Measurements from ENCODE around the gene PLRG1.
A peak's percentile ranks its signal among the peaks of the same experiment; 100 is the strongest.

PLRG1 gene

DNA sequence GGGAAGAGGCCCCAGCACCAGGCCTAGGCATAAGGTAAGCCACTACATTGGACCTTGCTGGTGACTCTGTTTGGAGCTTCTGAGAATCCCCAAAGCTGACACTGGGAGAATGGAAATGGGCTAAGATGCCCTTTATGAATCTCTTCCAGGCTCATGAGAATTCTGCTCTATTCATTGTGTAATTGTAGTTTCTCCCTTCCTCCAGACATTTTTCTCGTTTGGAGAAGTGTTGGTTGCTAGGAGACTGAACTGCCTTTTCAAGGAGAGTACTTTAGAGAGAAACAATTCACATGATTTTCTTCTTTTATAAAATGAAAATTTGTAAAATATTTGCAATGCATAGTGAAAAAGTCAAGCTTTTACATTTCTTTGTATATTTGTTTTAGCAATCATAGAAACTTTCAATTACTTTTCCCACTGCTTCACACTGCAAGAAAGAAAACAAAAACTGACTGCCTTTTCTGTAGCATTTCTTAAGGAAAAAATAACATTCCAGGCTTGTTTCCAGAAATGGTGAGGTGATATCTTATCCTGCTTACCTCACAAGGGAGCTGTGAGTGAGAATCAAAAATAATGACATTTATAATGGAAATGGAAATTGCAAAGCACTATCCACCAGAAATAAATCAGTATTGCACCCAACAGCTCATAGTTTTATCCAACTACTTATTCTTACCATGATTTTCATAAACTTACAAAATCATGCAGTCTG is 33.7 kb downstream of the PLRG1 start:
- DNase-seq = no peak

DNA sequence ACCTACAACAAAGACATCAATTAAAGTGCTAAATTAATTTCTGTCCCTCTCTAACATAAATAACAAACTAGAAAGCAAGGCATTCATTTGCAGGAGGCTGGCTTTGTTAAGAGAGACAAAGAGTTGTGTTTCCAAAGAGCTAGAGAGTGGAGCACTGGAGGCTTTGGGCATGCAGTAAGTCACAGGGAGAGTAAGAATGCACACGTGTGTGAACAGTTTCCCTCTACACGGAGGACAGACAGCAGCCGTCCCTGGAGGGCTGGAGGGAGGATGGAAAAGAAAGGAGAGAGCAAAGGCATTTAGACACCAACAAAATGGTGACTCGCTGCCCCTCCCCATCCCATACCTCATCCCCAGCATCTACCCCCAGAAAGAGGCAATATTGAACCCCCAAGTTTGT is 38.2 kb downstream of the PLRG1 start:
- DNase-seq = no peak

DNA sequence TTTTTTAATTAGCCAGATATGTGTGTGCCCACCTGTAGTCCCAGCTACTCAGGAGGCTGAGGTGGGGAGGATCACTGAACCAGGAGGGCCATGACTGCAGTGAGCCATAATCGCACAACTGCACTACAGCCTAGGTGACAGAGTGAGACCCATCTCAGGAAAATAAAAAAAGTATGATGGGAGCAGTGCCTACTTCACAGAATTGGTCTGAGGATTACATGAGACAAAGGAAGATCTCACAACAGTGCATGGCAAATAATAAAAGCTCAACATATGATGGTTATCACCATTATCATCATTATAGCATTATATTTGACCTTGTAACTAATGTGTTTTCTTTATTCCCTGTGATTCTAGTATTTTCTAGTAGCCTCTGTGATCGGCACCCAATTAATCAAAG is 38.7 kb downstream of the PLRG1 start:
- DNase-seq = no peak

DNA sequence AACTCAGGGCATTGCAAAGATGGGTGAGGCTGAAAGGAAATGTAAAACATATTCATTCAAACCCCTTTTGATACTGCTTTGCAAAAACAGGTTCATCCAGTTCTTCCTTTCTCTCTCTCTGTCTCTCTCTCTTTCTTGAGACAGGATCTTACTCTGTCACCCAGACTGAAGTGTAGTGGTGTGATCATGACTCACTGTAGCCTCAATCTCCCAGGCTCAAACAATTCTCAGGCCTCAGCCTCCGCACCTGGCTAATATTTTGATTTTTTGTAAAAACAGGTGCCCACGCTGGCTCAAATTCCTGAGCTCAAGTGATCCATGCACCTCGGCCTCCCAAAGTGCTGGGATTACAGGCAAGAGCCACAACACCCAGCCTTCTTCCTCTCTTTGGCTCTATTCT is 43.0 kb downstream of the PLRG1 start:
- DNase-seq = no peak

DNA sequence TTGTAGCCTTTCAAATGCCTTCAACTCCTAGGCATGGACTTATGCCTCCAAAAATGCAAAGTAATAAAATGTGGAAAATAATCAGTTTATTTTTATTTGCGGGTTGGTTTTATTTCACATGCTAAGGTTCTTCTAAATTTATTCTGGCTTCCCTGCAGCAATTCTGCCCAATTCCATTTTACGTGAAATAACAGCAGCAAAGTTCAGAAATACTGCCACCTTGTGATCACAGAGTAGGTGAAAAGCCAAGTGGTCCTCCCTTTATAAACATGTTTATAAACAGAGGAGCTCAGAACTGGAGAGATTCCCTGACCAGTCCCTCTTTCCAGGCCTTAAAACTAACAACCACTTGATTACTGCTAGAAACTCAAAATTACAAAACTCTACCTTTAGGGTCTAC is 43.9 kb downstream of the PLRG1 start:
- DNase-seq = no peak

DNA sequence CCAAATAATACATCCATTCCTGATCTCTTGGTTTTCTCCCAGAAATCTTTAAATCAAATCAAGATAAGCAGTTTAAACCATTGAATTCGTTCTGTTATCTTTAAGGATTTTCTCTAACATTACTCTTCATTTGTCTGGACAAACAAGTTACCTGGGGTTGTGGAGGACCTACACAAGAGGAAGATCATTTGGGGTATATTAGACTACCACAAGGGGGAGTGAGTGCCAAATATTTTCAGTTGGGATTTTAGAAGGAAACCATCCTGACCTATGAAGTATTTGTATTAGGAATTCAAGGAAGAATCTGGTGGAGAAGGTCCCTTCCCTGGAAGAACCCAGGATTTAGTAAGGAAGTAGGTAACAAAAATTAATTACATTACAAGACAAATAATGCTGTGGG is 46.6 kb downstream of the PLRG1 start:
- DNase-seq = no peak

DNA sequence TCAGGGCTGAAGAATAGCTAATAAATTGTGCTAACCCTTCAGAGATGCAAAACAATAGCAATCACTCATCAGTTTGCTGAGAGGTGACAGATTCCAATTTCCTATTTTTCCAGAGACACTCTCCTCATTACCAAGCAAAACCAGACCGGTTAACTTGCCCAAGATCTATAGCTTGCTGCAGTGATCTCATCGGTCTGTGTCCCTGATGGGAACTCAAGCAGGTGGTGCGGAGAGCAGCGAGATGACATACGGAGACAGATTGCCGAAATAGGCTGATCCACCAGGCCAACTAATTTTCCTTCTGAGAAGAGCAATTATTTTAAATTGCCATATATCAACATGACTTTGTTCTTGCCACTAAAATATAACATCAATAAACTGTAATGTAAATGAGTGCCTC is 48.1 kb downstream of the PLRG1 start:
- no peak for DNase-seq

DNA sequence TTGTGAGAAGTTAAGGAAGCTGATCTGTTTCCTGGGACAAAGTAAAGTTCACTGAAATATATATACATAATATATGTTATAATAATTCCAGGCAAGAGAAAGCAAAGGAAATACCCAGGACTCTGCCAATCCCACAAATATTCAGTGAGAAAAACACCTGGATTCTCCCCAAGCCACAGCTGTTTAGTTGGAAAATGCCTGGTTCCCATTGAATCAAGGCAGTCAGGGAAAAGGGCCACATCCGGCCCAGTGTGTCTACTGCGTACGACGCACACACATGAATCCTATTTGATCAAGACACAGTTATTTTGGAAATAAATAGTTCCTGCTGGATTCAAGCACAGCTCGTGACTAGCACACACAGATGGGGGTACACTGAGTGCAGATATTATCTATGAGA is 52.3 kb downstream of the PLRG1 start:
- DNase-seq = no peak

DNA sequence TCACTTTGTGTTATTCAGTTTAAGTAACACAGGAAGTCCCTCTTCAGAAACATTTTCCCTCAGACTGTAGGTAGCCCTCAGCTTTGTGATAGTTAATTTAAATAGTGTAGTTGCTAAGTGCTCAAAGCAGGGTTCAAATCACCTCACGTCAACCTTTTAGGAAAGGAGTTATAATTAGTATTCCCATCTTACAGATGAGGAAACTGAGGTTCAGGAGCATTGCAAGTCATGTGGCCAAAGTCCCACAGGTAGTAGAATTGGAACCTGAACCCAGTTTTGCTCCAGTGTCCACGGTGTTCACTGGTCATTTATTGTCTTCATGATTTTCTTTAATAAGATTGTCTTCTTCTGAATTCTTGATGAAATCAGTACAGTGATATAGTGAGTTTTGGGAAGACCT is 54.3 kb downstream of the PLRG1 start:
- DNase-seq = no peak

DNA sequence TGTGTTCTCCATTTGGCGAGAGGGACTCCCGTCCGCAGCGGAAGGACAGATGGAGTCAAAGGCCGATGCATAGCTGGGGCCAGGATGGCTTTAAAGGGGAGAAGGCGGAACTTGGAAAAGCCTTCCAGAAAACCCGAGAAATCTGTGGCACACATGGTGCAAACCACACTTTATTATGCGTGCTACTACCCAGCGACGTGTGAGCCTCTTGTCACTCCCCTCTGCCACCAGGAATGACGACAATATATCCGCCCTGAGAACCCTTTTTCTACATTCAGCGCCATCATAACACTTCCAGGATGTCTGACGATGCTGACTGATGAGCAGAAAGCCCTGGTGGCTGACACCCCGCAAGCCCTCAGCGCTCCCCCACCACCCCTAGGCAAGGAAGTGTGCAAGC is 57.9 kb downstream of the PLRG1 start:
- DNase-seq = no peak

DNA sequence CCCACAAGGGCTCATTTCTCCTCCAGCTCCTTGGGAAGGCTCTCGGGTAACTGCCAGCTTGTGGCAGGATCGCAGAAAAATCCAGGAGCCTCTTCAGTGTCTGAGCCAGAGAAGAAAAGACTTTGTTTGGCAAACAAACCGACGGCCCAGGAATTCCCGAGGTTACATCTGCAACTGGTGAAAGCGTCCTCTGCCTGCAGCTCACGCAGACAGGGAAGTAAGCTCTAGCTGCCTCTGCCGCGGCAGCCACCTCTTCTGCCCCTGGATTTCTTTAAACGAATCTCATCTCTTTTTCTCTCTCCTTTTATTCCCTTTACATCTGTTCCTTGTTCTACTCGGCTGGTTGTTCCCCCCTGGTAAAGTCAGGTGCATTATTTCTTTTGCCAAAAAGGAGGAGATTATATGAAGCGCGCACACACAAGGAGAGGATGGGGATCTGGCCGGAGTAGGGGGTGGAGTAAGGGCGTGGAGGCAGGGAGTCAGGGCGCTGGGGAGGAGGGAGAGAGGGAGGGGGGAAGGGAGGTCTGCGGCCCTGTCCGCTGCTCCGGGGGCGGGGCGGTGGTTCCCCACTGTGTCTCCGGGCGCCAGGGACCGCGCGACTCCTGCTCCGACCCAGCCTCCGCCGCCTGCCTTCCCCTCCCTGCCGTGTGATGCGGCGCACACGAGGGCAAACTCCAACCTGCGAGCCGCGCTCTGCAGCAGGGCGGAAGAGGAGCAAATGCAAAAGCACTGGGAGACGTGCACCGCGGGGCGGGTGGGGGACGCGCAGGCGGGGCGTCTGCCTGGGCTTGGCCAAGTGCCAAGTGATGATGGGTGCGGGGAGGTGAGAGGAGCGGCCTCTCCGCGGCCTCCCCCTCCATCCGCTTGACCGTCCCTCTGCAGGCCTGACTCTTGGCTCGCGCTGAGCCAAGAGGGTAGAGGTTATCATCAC is 58.6 kb downstream of the PLRG1 start, which contains the start of gene DCHS2:
DCHS2 (minus strand) TSS at position 459 of the 931 bp plus-strand sequence; CDS start at position 15, 444 bp downstream.
- DNase-seq = peak; percentile 18 to 23

DNA sequence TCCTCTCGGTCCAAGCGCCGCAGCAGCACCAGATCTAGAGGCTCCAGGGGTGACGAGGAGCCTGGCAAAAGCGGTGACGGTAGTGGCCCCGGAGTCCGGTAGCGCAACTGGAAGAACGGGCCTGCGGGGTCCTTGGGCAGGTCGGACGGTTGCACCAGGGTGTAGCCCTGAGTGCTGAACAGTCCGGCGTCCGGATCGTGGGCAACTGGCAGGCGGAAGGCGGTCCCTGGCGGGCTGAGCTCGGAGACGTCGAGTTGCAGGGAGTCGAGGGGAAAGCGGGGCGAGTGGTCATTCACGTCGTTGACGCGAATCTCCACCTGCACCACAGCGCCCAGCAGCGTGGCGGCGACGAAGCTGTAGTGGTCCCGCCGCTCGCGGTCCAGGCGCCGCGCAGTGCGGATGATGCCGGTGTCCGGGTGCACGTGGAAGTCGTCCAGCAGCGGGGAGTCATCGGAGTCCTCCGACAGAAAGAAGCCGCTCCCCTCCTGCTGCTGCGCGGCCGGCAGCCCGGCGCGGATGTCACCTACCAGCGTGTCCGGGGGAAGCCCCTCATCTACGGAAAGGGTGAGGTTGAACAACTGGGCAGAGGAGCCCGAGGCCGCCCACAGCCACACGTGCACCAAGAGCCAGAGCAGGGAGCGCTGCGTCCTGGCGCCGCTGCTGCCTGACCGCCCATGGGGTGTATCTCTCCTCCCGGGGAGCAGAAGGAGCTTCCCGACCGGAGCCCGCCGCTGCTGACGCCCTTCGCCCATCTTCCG is 59.4 kb downstream of the PLRG1 start:
- peak; percentile 13 to 21 for DNase-seq

DNA sequence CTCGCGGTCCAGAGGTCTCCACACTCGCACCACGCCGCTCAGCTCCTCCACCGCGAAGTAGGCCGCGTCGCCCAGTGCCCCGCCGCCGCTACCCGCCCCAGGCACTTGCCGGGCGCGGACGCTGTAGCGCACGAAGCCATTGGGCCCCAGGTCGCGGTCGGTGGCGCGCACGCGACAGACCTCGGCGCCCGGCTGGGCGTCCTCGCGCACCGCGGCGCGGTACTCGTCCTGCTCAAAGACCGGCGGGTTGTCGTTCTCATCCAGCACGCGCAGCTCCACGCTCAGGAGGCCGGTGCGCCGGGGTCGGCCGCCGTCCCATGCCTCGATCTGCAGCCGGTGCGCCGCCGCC is 60.0 kb downstream of the PLRG1 start:
- DNase-seq = peak in 1 of 2 experiments; percentile 4

DNA sequence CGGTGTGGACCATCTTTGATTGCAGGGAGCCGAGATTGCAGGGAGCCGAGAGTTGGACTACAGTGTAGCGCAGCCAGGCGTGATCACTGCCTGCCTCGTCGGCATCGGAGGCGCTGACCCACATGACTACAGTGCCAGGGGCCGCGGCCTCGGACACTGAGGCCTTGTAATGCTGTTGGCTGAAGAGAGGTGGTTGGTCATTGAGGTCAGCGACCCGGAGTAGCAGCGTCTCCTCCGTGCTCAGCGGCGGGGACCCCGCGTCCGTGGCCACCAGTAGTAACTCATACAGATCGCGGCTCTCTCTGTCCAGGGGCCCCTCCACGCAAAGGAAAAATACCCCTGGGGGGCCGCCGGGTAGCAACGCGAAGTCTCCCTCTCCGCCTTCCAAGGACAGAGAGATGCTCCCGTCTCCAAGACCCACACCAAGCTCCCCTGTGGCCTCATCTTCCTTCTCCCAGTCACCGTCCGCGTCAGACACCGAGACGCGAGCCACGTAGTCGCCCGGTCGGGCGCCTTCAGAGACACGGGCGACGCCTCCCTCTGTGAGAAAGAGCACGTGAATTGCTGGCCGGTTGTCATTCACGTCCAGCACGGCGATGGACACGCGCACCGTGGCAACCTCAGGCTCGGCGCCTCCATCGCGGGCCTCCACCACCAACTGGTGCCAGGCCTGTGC is 60.5 kb downstream of the PLRG1 start:
- no peak for DNase-seq

DNA sequence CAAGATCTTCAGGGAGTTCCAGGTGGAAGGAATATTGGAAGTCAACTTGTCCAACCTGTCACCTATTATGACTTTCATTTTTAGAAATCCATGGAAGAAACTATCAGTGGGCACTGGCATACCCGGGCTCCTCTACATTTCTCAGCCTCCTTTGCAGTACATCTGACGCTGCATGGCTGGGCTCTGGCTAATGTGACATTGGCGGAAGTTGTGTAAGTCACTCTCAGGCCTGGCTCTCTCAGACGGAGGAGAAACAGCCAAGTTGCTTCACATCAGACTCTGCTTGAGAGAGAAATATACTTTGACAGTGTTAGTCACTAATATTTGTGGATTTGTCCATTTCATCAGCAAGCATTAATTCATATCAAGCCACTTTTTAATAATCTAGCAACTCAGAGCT is 63.1 kb downstream of the PLRG1 start:
- DNase-seq = no peak

DNA sequence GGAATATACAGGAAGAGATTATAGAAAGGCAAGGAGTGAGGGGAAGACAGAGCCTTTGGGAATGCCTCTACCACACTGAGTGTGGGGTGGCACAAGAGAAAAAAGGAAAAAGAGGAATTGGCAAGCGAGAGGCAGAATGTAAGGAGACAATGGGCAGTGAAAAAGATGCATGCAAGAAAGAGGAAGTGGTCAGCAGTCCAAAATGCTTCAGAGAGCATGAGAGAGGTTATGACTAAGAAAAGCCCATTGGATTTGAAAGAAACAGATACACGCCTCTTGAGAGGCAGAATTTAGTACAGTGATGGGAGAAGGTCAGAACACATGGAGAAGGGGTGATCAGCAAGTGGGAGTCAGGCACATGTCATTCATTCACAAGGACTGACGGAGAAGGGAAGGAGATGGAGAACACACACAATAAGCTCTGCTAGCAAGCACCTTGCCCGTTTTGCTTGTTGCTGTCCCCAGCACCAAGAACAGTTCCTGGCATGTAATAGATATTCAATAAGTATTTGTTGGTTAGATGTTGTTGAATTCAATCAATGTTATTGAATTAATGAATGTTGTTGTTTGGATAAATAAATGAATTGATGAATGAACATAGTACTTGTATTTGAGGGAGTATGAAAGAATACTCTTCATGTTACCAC is 65.0 kb downstream of the PLRG1 start:
- DNase-seq = no peak

Measured in activated CD4-positive, alpha-beta T cell treated with anti-CD3 and anti-CD28 coated beads, Interleukin-2, amount 50 U/mL, for 48 hours (primary cell).